Activated CD8-positive, alpha-beta T cell treated with anti-CD3 and anti-CD28 coated beads for 36 hours (primary cell): ENCODE measurements around the gene CDK10. TPM values are rescaled to one million over a fixed set of nuclear protein-coding genes. Genes with fewer than 3 reads are reported as not detected.
"Not testable (repeated sequence)": the region's sequence is repeated elsewhere in the genome, so short reads cannot be mapped to it uniquely, and the experiment has no call there.

Experiments
- ATAC-seq: fragments of 200-7000 bp; cut with Tn5 transposase; one replicate; pipeline ENCODE4 v1.10.0; 2021; ENCODE audit warnings: mild to moderate bottlenecking, moderate library complexity
- CTCF ChIA-PET: fragments of 350-600 bp; sonication (Branson Sonifier 250); formaldehyde crosslinking; loops from one replicate; lab custom pipeline; 2021; ENCODE audit warnings: antibody characterized with exemption; lab: Charles Lee
- POLR2A ChIA-PET: fragments of 350-600 bp; sonication (Branson Sonifier 250); formaldehyde crosslinking; loops from one replicate; lab custom pipeline; 2021; ENCODE audit warnings: antibody characterized with exemption; lab: Charles Lee
- DNase-seq: peaks from one replicate; pipeline ENCODE4 v3.0.0-alpha.2; 2020
- H3K27ac Mint-ChIP-seq: one replicate; pipeline ENCODE4 v1.8.0; 2021; ENCODE audit warnings: mild to moderate bottlenecking, mixed read lengths
- H3K27me3 Mint-ChIP-seq: one replicate; pipeline ENCODE4 v1.8.0; 2021; ENCODE audit warnings: mixed read lengths
- H3K36me3 Mint-ChIP-seq: one replicate; pipeline ENCODE4 v1.8.0; 2021; ENCODE audit warnings: low read depth, mixed read lengths
- H3K4me1 Mint-ChIP-seq: one replicate; pipeline ENCODE4 v1.8.0; 2021; ENCODE audit warnings: low read depth, mixed read lengths
- H3K4me3 Mint-ChIP-seq: one replicate; pipeline ENCODE4 v1.8.0; 2021; ENCODE audit warnings: mild to moderate bottlenecking, moderate library complexity, mixed read lengths
- H3K9me3 Mint-ChIP-seq: one replicate; pipeline ENCODE4 v1.8.0; 2021; ENCODE audit warnings: mixed read lengths
- intact Hi-C: fragments of 100-400 bp; cut with micrococcal nuclease; formaldehyde crosslinking; loops from one replicate; pipeline ENCODE4 v1.10.0; 2022
- total RNA-seq, 2 experiments: library from RNA; stranded (reverse); gene quantifications; one replicate each; pipeline ENCODE4 v1.2.3, GENCODE V29; 2021
- TF ChIP-seq, protein P1 (sequence below): fragments of 200-600 bp; IDR thresholded peaks from one replicate; pipeline ENCODE4 v1.8.0; 2022; ENCODE audit warnings: antibody characterized with exemption, mild to moderate bottlenecking

Gene CDK10
- total RNA-seq, 2 experiments from 2014 or later: 85.8 to 98.6 TPM

DNA sequence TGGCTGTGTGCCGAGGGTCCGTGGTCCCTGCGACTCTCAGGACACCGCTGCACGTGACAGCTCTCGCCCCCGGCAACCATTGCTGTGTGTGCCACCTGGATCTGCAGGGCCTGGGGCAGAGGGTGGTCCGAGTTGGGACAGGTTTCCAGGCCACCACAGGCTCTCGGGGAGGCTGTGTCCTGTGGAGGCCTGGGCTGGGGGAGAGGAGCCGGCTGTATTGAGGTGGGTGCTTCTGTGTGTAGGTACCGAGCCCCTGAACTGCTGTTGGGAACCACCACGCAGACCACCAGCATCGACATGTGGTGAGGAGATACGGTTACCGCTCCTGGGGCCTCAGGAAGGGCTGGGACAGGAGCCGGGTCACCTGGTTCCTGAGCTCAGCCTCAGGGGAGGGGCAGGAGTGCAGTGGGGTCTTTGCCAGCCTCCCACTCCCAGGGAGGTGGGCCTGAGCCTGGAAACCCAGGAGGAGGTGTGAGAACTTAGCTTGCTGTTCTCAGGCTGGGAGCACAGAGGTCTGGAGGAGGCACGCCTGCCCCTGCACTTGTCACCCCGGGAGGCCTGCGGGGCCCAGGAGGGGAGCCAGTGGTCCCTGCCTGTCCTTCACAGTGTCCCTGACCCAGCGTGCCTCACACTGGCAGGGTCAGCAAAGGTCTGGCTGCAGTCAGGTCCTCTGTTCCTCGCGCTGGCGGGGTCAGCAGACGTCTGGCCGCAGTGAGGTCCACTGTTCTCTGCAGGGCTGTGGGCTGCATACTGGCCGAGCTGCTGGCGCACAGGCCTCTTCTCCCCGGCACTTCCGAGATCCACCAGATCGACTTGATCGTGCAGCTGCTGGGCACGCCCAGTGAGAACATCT, 7.7 kb downstream of the CDK10 start:
- POLR2A ChIA-PET: interaction anchor here (0.5 to 1.2 kb wide), 2 partner anchors 11 to 179 kb away, joined by 3 read pairs; partner anchors contain the start of gene TCF25
- Mint-ChIP-seq H3K4me1 (peaks cover 13% of the 10 kb centered on the region), H3K36me3 (peaks cover 23% of the 10 kb centered on the region), H3K4me3 (no peak overlapping the region), H3K27ac (no peak overlapping the region), H3K9me3 (no peaks in the 10 kb centered on the region), H3K27me3 (no peaks in the 10 kb centered on the region)
- DNase-seq (no peak), ATAC-seq (no peak)
- CTCF ChIA-PET: no interaction called here
- TF ChIP-seq, protein P1, sequence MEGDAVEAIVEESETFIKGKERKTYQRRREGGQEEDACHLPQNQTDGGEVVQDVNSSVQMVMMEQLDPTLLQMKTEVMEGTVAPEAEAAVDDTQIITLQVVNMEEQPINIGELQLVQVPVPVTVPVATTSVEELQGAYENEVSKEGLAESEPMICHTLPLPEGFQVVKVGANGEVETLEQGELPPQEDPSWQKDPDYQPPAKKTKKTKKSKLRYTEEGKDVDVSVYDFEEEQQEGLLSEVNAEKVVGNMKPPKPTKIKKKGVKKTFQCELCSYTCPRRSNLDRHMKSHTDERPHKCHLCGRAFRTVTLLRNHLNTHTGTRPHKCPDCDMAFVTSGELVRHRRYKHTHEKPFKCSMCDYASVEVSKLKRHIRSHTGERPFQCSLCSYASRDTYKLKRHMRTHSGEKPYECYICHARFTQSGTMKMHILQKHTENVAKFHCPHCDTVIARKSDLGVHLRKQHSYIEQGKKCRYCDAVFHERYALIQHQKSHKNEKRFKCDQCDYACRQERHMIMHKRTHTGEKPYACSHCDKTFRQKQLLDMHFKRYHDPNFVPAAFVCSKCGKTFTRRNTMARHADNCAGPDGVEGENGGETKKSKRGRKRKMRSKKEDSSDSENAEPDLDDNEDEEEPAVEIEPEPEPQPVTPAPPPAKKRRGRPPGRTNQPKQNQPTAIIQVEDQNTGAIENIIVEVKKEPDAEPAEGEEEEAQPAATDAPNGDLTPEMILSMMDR: no peak
- intact Hi-C loops: no loop called here

DNA sequence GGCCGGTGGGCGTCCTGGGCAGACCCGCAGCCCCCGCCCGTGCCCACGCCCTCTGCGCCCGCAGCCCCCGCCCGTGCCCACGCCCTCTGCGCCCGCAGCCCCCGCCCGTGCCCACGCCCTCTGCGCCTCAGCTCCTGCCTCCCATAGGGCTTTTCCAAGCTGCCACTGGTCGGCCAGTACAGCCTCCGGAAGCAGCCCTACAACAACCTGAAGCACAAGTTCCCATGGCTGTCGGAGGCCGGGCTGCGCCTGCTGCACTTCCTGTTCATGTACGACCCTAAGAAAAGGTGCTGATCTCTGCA, 8.2 kb downstream of the CDK10 start:
- H3K4me3 Mint-ChIP-seq, H3K9me3 Mint-ChIP-seq, DNase-seq, ATAC-seq, intact Hi-C loops, H3K27ac Mint-ChIP-seq, H3K27me3 Mint-ChIP-seq: not testable (repeated sequence)
- CTCF ChIA-PET: interaction anchor here (1.3 kb wide), 1 partner anchor 8 kb away, joined by 3 read pairs; the partner anchor contains the start of gene CDK10
- H3K36me3 Mint-ChIP-seq: peaks cover 23% of the 10 kb centered on the region
- peaks cover 13% of the 10 kb centered on the region for H3K4me1 Mint-ChIP-seq
- POLR2A ChIA-PET: interaction anchor here (0.5 kb wide), 1 partner anchor 10 kb away, joined by 3 read pairs; no protein-coding TSS in a partner anchor

DNA sequence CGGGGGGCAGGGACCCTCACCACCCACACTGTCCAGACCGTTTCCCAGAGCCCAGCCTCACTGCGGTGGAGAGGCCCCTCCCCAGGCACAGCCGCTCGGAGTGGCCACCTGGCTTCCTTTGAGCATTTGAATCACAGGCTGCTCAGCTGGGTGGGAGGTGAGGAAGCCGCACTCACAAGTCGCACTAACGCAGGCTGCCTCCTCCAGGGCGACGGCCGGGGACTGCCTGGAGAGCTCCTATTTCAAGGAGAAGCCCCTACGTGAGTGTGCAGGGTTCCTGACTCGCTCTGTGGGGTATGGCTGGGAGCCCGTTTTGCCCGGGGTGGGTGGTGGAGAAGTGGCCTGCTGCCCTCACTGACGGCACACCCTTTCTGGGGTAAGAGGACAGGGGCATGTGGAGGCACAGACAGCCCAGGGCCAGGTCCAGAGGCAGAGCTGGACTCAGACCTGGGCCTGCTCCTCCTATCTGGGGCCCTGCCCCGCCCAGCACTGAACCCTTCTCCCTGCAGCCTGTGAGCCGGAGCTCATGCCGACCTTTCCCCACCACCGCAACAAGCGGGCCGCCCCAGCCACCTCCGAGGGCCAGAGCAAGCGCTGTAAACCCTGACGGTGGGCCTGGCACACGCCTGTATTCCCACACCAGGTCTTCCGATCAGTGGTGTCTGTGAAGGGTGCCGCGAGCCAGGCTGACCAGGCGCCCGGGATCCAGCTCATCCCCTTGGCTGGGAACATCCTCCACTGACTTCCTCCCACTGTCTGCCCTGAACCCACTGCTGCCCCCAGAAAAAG, 8.8 kb downstream of the CDK10 start:
- ATAC-seq (no peak), DNase-seq (no peak)
- Mint-ChIP-seq H3K27ac (no peak overlapping the region), H3K27me3 (no peaks in the 10 kb centered on the region), H3K9me3 (no peaks in the 10 kb centered on the region), H3K4me1 (peaks cover 16% of the 10 kb centered on the region), H3K4me3 (no peak overlapping the region), H3K36me3 (peaks cover 18% of the 10 kb centered on the region)
- intact Hi-C loops: no loop called here
- POLR2A ChIA-PET: no interaction called here
- TF ChIP-seq, protein P1: no peak
- CTCF ChIA-PET: interaction anchor here (1.3 kb wide), 1 partner anchor 9 kb away, joined by 3 read pairs; the partner anchor contains the start of gene CDK10

DNA sequence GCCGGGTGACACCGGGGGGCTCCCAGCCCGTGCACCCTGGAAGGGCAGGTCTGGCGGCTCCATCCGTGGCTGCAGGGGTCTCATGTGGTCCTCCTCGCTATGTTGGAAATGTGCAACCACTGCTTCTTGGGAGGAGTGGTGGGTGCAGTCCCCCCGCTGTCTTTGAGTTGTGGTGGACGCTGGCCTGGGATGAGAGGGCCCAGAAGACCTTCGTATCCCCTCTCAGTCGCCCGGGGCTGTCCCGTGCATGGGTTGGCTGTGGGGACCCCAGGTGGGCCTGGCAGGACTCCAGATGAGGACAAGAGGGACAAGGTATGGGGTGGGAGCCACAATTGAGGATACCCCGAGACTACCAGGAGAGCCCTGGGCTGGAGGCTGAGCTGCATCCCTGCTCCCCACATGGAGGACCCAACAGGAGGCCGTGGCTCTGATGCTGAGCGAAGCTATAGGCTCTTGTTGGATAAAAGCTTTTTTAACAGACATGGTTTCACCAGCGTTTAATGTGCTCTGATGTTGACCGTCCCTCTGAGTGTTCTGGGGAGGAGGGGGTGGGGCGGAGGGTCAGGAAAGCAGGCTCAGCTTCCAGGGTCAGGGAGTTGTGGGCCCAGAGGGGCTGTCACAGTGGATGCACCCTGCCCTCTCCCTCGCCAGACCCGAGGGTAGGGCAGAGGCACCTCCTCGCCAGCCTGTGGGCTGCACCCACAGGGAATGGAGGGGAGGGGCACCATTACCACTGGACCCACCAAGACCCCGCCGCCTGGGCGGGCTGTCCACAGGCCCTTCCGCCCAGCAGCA, 9.6 kb downstream of the CDK10 start:
- TF ChIP-seq, protein P1: no peak
- no peak overlapping the region for H3K27ac Mint-ChIP-seq
- ATAC-seq: no peak
- peaks cover 20% of the 10 kb centered on the region for H3K4me1 Mint-ChIP-seq
- no peaks in the 10 kb centered on the region for H3K27me3 Mint-ChIP-seq
- no peak overlapping the region for H3K4me3 Mint-ChIP-seq
- intact Hi-C loops: no loop called here
- ChIA-PET CTCF (interaction anchor here (1.3 kb wide), 1 partner anchor 10 kb away, joined by 3 read pairs; the partner anchor contains the start of gene CDK10), POLR2A (no interaction called here)
- DNase-seq: no peak
- H3K9me3 Mint-ChIP-seq: no peaks in the 10 kb centered on the region
- H3K36me3 Mint-ChIP-seq: peaks cover 16% of the 10 kb centered on the region

DNA sequence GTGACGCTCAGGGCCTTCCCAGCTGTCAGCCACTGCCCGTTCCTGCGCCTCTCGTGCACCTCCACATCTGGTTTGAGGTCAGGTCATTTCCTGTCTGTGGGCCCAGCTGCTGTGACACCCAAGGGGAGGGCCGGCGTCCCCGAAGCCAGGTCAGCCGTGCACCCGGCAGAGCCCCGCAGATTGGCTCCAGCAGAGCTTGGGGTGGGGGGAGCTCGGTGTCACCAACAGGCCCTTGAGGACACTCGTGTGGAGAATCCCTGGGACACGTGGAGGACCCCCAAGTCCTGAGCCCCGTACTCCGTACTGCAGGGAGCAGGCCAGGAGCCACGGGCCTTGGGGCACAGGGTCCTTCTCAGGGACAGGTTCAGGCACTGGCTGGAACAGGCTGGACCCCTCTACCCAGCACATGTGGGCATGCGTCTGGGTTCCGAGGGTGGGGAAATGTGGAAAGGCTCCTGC, 10.2 kb downstream of the CDK10 start:
- CTCF ChIA-PET: no interaction called here
- no peak overlapping the region for H3K27ac Mint-ChIP-seq
- ATAC-seq (no peak), DNase-seq (peak; percentile 57)
- POLR2A ChIA-PET: no interaction called here
- TF ChIP-seq, protein P1: no peak
- H3K4me1 Mint-ChIP-seq: peaks cover 20% of the 10 kb centered on the region
- H3K36me3 Mint-ChIP-seq: peaks cover 16% of the 10 kb centered on the region
- intact Hi-C loops: no loop called here
- no peaks in the 10 kb centered on the region for H3K27me3 Mint-ChIP-seq
- H3K4me3 Mint-ChIP-seq: no peak overlapping the region
- no peaks in the 10 kb centered on the region for H3K9me3 Mint-ChIP-seq
